Stimulated activated CD4-positive, alpha-beta T cell treated with anti-CD3 and anti-CD28 coated beads, Interleukin-1b, Interleukin-23, amount 100 ng/mL, for 4 hours (primary cell): ENCODE data around the gene IGF2BP1.
"Not testable (repeated sequence)": the region's sequence is repeated elsewhere in the genome, so short reads cannot be mapped to it uniquely, and the experiment has no call there.

Experiments used
- DNase-seq, 2 donors: peaks; one replicate each; pipeline ENCODE4 v3.0.0-alpha.2; 2020; ENCODE audit warnings: low read depth in 2 of 2

IGF2BP1 gene

DNA sequence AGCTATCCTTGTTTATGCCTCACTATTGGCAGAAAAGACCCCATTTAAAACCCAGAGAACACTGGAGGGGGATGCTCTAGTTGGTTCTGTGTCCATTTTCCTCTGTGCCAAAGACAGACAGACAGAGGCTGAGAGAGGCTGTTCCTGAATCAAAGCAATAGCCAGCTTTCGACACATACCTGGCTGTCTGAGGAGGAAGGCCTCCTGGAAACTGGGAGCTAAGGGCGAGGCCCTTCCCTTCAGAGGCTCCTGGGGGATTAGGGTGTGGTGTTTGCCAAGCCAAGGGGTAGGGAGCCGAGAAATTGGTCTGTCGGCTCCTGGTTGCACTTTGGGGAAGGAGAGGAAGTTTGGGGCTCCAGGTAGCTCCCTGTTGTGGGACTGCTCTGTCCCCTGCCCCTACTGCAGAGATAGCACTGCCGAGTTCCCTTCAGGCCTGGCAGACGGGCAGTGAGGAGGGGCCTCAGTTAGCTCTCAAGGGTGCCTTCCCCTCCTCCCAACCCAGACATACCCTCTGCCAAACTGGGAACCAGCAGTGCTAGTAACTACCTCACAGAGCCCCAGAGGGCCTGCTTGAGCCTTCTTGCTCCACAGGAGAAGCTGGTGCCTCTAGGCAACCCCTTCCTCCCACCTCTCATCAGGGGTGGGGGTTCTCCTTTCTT lies 56.1 kb downstream of the IGF2BP1 start:
- DNase-seq, result no peak

DNA sequence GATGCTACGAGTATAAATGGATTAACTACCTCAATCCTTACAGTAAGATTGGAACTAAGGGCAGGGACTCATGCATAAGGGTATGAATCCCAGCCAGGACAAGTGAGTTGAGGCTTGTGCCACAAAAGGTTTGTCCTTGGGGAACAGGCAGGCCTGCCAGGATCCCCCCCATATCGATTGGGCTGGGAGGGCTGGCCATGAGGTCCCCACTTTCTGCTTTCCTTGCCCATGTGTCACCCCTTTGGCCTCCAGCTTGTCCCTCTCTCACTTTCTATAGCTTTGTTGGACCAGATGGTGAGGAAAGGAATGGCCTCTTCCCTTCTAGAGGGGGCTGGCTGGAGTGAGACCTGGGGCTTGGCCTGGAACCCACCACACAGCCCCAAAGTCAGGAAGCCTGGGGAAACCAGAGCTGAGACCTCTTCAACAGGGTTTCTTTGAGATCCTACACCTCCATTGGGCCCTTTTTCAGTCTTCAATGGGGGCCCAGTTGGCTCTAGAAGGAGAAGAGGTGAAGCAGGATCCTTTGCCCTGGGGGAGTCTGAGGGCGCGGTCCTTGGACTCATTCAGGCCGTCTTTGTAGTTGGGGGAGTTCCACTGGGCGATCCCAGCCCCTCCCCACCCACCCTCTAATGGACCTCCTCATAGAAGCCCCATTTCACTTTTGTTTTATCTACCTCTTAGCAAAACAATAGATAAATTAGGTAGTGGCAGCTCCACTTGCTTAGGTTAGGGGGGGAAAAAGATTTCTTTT lies 57.3 kb downstream of the IGF2BP1 start:
- DNase-seq, result no peak

- no peak for DNase-seq
These were observed 58.2 kb downstream of the IGF2BP1 start for GRCh38 chr17:49055181-49055927.

GRCh38 chr17:49061524-49061943 lies 64.3 kb downstream of the IGF2BP1 start:
- no peak for DNase-seq

DNA sequence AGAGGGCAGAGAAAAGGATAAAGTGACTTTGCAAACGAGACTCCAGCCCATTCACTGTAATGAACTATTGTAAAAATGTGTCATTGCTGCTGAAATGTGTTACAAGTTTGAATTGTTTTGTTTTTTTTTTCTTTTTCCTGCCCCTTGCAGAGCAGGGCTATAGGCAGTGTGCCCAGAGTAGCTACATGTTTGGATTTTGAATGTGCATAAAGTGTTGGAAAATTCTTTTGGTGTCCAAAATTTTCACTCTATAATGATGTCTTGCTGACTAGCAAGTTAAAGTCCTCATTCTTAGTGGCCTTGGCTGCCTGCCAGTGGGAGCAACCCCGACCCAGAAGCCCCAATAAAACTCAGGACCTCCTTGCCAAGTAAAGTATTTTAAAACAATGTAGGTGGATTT lies 66.5 kb downstream of the IGF2BP1 start:
- DNase-seq, result no peak

DNA sequence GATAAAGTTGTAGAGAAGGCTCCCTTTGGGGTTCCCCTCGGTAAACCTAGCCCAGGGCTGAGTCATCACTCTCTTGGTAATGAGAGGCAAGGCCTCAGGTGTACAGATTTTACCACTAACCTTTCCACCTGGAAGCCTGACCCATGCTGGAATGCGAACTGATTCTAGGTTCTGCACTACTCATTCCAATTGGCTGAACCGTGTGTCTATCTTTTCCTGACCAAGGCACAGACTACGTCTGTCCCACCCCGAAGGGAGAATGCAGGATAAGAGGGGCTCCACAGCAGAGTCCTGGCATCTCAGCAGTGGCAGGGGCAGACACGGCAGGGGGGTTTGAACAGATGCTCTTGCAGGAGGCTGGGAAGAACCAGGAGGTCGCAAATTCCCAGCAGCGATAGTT lies 70.0 kb downstream of the IGF2BP1 start:
- DNase-seq, result no peak

- no peak for DNase-seq
These were observed 72.5 kb downstream of the IGF2BP1 start for GRCh38 chr17:49069585-49070273.

- no peak for DNase-seq
These were observed 73.9 kb downstream of the IGF2BP1 start for GRCh38 chr17:49071106-49071505.

DNA sequence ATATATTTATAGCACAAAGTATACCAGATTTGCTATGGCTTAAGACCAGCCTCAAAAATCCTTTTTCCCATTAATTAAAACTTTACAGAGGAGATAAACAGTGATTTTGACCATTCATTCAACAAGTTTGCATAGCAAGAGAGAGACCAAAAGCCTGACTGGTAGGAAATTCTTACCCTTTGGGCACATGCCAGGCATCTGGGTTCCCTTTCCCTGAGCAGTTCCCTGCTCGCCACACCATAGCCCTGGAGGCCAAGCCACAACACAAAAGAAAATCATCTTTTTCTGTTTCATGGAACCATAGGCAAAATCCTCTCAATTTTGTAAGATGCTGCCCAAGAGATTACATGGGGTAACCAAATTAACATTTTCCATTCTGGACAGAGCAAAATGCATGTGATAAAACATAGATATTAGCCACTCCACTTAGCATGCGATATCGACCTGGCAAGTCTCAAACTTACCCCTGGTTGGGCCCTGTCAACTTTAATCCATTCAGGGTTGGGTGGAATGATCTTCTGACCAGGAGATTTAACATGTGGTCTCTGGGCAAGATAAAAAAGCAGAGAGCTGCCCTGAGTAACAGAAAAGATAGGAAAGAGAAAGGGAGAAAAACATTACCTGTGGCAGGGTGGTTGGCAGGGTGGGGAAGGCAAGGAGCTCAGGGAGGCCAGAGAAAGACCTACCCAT lies 77.8 kb downstream of the IGF2BP1 start:
- no peak for DNase-seq

GRCh38 chr17:49076573-49077384 lies 79.6 kb downstream of the IGF2BP1 start:
- DNase-seq, result no peak

DNA sequence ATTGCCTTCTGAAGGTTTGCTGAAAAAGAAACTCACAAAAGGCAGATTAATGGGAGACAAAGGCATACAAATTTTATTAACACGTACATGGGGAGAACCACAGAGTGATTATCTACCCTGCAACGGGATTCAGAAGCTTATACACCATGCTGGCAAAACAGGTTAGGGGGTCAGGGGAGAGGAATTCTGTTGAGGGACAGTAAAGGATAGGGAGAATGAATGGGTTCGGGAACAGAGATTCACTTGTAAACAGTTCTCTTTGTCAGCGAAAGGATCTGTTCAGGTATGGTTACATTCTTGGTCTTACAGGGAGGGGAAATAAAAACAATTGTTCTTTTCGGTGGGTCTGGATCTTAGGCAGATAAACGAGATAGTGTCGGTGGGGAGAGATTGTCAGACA lies 81.1 kb downstream of the IGF2BP1 start:
- no peak for DNase-seq

DNA sequence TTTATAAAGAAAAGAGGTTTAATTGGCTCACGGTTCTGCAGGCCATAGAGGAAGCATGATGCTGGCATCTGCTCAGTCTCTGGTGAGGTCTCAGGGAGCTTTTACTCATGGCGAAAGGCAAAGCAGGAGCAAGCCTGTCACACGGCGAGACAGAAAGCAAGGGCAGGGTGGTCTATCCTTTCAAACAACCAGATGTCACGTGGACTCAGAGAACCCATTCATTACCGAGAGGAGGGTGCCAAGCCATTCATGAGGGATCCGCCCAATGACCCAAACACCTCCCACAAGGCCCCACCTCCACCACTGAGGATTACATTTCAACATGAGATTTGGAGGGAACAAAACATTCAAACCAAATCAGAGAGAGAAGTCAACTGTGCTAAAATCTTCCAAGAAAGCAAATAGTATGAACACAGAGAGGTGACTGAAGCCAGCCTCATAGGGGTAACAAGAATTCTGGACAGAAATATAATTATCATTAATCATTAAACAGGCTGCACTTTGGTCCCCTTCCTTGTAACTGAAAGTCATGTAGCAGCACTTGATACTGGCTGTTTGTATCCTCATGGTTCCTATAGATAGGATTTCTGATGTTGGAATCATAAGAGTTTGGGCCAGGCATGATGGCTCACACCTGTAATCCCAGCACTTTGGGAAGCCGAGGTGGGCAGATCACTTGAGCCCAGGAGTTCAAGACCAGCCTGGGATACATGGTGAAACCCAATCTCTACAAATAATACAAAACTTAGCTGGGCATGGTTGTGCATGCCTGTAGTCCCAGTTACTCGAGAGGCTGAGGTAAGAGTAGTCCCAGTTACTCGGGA lies 82.9 kb downstream of the IGF2BP1 start:
- DNase-seq, result no peak

DNA sequence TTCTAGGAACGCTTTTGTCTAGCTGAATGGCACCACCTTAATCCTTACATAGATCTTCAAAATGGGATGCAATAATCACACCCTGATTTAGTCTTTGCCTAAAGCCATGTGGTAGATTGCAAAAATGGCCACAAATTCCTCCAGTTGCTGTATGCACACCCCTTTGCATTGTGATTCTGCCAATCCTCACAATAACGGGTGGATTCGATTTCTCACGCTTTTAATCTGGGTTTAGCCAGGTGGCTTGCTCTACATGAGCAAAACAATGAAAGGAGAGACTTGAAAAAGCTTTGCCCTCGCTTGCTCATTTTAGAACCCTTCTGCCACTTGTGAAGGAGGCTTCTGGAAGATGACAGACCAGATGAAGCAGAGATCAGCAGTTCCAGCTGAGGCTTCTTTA lies 85.0 kb downstream of the IGF2BP1 start:
- no peak for DNase-seq

GRCh38 chr17:49085046-49085445 lies 87.9 kb downstream of the IGF2BP1 start:
- not testable (repeated sequence) for DNase-seq

DNA sequence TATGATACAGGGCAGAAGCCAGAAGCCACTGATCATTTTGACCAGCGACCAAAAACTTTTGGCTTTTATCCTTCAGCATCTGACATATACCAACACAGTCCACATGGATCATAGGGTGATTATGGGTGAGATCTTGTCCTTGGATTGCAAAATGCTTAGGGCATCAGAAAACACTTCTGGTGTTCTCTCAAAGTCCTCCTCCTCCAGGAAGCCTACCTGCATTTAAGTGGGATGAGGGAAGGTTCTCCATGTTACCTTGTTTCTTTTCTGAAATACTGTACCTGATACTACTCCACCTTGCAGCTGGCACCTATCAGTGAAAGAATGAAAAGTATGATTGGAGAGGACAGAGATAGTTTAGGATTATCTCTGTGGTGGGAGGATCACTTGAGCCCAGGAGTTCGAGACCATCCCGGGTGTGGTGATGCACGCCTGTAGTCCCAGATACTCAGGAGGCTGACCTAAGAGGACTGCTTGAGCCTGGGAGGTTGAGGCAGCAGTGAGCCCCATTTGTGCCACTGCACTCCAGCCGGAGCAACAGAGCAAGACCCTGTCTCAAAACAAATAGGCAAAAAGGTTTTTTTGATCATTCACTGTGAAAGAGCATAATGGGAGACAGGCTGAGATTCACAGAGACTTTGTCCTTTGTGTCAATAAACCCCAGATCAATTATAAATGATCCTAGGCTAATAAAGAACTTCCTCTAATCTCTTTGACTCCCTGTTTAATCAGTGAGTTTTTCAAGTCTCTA lies 88.6 kb downstream of the IGF2BP1 start:
- DNase-seq, result no peak

DNA sequence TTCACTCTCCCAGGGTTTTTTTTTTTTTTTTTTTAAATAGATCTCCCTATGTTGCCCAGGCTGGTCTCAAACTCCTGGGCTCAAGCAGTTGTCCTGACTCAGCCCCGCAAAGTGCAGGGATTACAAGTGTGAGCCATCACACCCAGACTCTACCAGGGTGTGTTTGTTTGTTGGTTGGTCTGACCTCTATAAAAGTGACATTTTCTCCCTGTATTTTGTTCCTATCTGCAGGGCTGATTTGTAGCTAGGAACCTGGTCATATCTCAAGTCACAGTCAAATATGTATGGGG lies 89.1 kb downstream of the IGF2BP1 start:
- no peak for DNase-seq

GRCh38 chr17:49086649-49087048 lies 89.5 kb downstream of the IGF2BP1 start:
- no peak for DNase-seq

DNA sequence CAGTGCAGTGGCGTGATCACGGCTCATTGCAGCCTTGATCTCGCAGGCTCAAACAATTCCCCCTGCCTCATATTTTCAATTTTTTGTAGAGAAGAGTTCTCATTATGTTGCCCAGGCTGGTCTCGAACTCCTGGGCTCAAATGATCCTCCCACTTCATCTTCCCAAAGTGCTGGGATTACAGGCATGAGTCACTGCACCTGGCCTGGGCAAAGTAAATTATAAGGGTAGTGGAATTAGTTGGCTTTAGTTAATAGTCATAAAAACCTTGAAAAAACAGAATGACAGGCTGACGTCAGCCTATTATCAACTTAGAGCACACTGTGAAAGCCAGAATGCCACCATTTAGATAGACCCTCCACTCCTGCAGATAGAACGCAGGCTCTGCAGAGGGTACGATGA lies 91.9 kb downstream of the IGF2BP1 start:
- no peak for DNase-seq

GRCh38 chr17:49090878-49091594 lies 93.9 kb downstream of the IGF2BP1 start:
- no peak for DNase-seq
